Inflammatory macrophage (primary cell): ENCODE results near the gene SLC8A1.
"Not testable (repeated sequence)": the region's sequence is repeated elsewhere in the genome, so short reads cannot be mapped to it uniquely, and the experiment has no call there.

Experiments
- DNase-seq, 2 donors: peaks; one replicate each; pipeline ENCODE4 v3.0.0-alpha.2; 2020 to 2022

The SLC8A1 gene

GRCh38 chr2:40101131-40101575 lies 350.7 kb downstream of the SLC8A1 start:
- no peak for DNase-seq

- no peak for DNase-seq
Observed at GRCh38 chr2:40100676-40101075, 351.2 kb downstream of the SLC8A1 start.

- no peak for DNase-seq
Observed at GRCh38 chr2:40098786-40099470, 353.0 kb downstream of the SLC8A1 start.

- DNase-seq, result no peak
Observed at GRCh38 chr2:40097691-40098385, 354.1 kb downstream of the SLC8A1 start.

GRCh38 chr2:40096360-40096759 lies 355.5 kb downstream of the SLC8A1 start:
- no peak for DNase-seq

- DNase-seq, result no peak
Observed at GRCh38 chr2:40095000-40095399, 356.9 kb downstream of the SLC8A1 start.

GRCh38 chr2:40094451-40094850 lies 357.4 kb downstream of the SLC8A1 start:
- no peak for DNase-seq

GRCh38 chr2:40093021-40093675 lies 358.7 kb downstream of the SLC8A1 start:
- DNase-seq, result no peak

- no peak for DNase-seq
Observed at GRCh38 chr2:40090044-40090443, 361.8 kb downstream of the SLC8A1 start.

GRCh38 chr2:40087927-40088326 lies 364.0 kb downstream of the SLC8A1 start:
- DNase-seq, result no peak

- no peak for DNase-seq
Observed at GRCh38 chr2:40087434-40087833, 364.5 kb downstream of the SLC8A1 start.

- no peak for DNase-seq
Observed at GRCh38 chr2:40085786-40086185, 366.1 kb downstream of the SLC8A1 start.

- DNase-seq, result not testable (repeated sequence)
Observed at GRCh38 chr2:40073336-40073735, 378.6 kb downstream of the SLC8A1 start.

GRCh38 chr2:40072442-40073232 lies 379.3 kb downstream of the SLC8A1 start:
- no peak for DNase-seq

GRCh38 chr2:40062381-40062780 lies 389.5 kb downstream of the SLC8A1 start:
- DNase-seq, result no peak

- no peak for DNase-seq
Observed at GRCh38 chr2:40049781-40050180, 402.1 kb downstream of the SLC8A1 start.

GRCh38 chr2:40048506-40048905 lies 403.4 kb downstream of the SLC8A1 start:
- no peak for DNase-seq

- DNase-seq, result no peak
Observed at GRCh38 chr2:40047406-40047805, 404.5 kb downstream of the SLC8A1 start.
